Measurements from ENCODE around the gene ANGPT4.

ANGPT4 gene

DNA sequence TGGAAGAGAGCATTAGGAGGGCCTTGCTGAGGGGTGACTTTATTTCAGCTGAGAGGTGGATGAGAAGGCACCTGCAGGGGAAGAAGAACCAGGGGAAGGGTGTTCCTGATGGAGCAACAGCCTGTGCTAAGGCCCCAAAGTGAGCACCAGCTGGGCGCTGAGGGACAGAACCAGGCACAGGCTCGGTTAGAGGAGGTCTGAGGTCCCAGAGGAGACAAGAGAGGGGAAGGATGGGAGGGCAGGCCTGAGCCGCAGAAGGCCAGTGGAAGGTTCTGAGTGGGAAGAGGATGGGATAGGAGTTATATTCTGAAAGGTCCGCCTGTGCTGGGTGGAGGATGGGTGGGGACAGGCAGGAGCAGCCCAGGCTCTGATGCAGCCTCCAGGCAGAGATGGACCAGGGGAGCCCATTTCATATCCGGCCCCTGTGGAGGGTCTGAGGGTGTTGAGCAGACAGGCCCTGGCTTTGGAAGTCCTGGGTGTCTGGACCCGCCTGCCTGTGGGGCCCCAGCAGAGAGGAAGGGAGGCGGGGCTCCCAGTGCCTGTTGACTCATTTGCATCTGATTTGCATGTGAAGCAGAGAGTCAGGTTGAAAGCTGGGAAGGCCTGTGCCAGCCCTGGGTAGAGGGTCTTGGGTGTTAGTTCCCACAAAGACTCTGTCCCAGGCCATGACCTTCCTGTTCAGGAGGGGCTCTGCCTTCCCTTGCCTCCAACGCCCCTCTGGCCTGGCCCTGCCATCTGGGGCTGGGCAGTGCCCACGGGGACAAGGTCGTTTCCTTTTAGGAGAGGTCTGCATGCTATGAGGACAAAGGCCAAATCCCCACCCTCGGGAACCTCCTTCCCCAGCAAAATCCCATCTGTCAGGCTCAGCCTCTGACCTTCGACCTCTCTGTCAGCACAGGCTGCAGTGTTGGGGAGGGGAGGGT, 93.2 kb downstream of the ANGPT4 start:
- no peak for DNase-seq

DNA sequence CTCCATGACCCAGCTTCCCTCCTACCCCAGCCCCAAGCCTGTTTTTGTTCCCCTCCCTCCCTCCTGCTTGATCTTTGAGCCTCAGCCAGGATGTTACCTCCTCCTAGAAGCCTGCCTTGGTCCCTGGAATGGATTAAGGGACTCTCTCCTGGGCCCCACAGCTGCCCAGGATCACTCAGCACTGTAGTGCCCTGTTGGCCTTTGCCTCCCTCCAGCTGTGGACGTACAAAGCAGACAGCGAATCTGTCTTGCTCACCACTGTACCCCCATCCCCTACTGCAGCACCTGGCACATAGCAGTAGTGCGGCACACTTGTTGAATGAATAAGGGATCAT, 94.4 kb downstream of the ANGPT4 start:
- no peak for DNase-seq

DNA sequence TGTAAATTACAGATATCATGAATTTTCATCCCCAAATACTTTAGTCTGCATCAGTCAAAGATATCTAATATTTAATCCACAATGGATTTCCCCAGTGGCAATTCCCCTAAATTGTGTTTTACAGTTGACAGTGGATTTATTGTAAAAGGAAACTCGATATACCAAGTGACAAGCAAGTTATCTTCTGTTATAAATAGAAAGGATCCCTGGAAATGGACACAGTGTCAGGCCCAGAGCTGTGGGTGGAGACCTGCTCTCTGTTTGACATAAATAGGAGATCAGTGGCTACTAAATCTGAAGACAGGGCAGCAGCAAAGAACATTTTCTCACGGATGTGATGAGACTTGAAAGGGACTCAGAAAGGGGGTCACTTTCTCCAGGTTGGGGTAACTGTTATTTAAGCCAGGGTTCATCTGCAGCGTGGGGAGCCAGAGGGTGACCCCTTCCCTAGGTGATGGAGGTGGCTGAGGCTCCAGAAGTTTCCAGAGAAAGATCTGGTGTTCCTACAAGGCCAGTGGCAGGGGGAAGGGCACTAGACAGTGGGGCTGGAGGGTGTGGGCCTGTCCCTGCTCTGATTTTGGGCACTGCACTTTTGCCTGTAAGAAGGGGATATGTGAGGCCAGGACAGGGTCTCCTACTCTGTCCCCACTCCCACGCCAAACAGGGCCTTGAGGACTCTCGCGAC, 94.9 kb downstream of the ANGPT4 start:
- DNase-seq = no peak

GRCh38 chr20:820323-820953, 95.7 kb downstream of the ANGPT4 start:
- no peak for DNase-seq
